HuH-7.5 (cell line): Measurements from ENCODE around the gene SMO.

Experiments used
- DNase-seq: peaks from one replicate; pipeline ENCODE4 v3.0.0; 2011; ENCODE audit warnings: low spot score

The SMO gene

GRCh38 chr7:129188372-129188891 lies at the start of gene SMO:
TSS of gene SMO (plus strand) at chr7:129188633. CDS start at chr7:129189152, 519 bp downstream.
- DNase-seq: peak; percentile 83

- no peak for DNase-seq
Measured at GRCh38 chr7:129143724-129144094, 44.7 kb upstream of the SMO start.

GRCh38 chr7:129144095-129144833 lies 44.2 kb upstream of the SMO start, which contains the start of gene TSPAN33:
TSS of gene TSPAN33 (plus strand) at chr7:129144707. CDS start at chr7:129144981, 274 bp downstream.
- DNase-seq: peak; percentile 98

- DNase-seq: peak; percentile 40
Measured at GRCh38 chr7:129144834-129145668, 43.4 kb upstream of the SMO start.

- no peak for DNase-seq
Measured at GRCh38 chr7:129146237-129146979, 42.0 kb upstream of the SMO start.

- no peak for DNase-seq
Measured at GRCh38 chr7:129147731-129148130, 40.7 kb upstream of the SMO start.

- no peak for DNase-seq
Measured at GRCh38 chr7:129149511-129149910, 38.9 kb upstream of the SMO start.

GRCh38 chr7:129150199-129150996 lies 38.0 kb upstream of the SMO start:
- no peak for DNase-seq

- no peak for DNase-seq
Measured at GRCh38 chr7:129157651-129158050, 30.8 kb upstream of the SMO start.

- DNase-seq: no peak
Measured at GRCh38 chr7:129159539-129159938, 28.9 kb upstream of the SMO start.

- DNase-seq: no peak
Measured at GRCh38 chr7:129160161-129160905, 28.1 kb upstream of the SMO start.

GRCh38 chr7:129161524-129162225 lies 26.8 kb upstream of the SMO start:
- DNase-seq: no peak

GRCh38 chr7:129162732-129163131 lies 25.7 kb upstream of the SMO start:
- no peak for DNase-seq

- peak; percentile 70 for DNase-seq
Measured at GRCh38 chr7:129163875-129164544, 24.4 kb upstream of the SMO start.

- no peak for DNase-seq
Measured at GRCh38 chr7:129166745-129167144, 21.7 kb upstream of the SMO start.

- DNase-seq: no peak
Measured at GRCh38 chr7:129167817-129168216, 20.6 kb upstream of the SMO start.

GRCh38 chr7:129168231-129169021 lies 20.0 kb upstream of the SMO start:
- no peak for DNase-seq

- DNase-seq: no peak
Measured at GRCh38 chr7:129169171-129169671, 19.2 kb upstream of the SMO start.
